Stimulated activated naive CD8-positive, alpha-beta T cell treated with anti-CD3 and anti-CD28 coated beads, Interleukin-15, Interleukin-2, amounts not matched to agents 100 U/mL and 50 U/mL, for 24 hours (primary cell): Measurements from ENCODE around the gene UBE2D2.
A peak's percentile ranks its signal among the peaks of the same experiment; 100 is the strongest.
"Not testable (repeated sequence)": the region's sequence is repeated elsewhere in the genome, so short reads cannot be mapped to it uniquely, and the experiment has no call there.

Source experiments
- ATAC-seq: fragments of 150-1000 bp; cut with Tn5 transposase; one replicate; pipeline ENCODE4 v1.10.0; 2021
- DNase-seq: peaks from one replicate; pipeline ENCODE4 v3.0.0; 2021

Gene UBE2D2

GRCh38 chr5:139560752-139561654 lies at the start of gene UBE2D2:
TSS of gene UBE2D2 (plus strand) at chr5:139561339. CDS start at chr5:139561792, 453 bp downstream.
- peak; percentile 98 for DNase-seq
- ATAC-seq = peak; percentile 97

DNA sequence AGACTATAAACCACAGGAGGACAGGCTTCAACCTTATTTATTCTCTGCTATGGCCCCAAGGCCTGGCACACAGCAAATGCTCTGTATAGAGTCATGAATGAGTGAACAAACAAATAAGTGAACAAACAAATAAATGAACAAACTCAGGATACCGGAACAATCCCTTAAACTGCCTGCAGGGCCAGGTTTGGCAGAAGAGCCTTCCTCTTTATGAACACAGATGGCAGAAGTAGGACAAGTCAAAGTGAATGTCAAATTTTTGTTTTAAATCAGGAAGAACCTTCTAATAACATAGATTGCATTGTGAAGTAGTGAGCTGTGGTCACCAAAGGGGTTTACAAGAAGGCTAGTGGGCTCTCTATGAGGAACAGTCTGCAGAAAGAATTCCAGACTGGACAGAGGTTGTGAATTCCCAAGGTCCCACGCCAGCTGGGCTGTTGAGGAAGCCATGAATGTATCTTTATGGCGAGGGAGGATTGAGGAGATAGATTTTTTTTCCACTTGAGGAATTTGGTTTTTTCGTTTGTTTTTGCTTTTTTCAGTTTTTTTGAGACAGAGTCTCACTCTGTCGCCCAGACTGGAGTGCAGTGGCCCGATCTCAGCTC lies 48.3 kb upstream of the UBE2D2 start:
- ATAC-seq = no peak

DNA sequence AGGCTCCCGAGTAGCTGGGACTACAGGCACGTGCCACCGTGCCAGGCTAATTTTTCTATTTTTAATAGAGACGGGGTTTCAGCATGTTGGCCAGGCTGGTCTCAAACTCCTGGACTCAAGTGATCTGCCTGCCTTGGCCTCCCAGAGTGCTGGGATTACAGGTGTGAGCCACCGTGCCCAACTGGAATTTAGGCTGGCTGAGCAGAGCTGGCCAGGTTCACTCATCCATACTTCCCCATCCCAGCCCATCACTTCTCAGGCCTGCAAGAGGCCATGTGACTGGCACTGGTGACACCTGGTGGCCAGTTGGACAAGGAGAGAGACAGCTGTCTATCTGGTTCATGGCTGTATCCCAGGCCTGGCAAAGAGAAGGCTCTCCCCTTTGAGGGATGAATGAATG lies 47.7 kb upstream of the UBE2D2 start:
- DNase-seq = peak; percentile 82
- ATAC-seq = peak; percentile 71

More for the DNA sequence above, 48.3 kb upstream of the UBE2D2 start:
- no peak for DNase-seq

- DNase-seq (no peak), ATAC-seq (no peak)
Observed at GRCh38 chr5:139513852-139514485, 47.2 kb upstream of the UBE2D2 start.

- DNase-seq (no peak), ATAC-seq (no peak)
Observed at GRCh38 chr5:139514486-139514856, 46.7 kb upstream of the UBE2D2 start.

GRCh38 chr5:139517683-139518564 lies 43.2 kb upstream of the UBE2D2 start:
- DNase-seq (peak; percentile 95), ATAC-seq (peak; percentile 95)

GRCh38 chr5:139523635-139524445 lies 37.3 kb upstream of the UBE2D2 start:
- DNase-seq (no peak), ATAC-seq (no peak)

DNA sequence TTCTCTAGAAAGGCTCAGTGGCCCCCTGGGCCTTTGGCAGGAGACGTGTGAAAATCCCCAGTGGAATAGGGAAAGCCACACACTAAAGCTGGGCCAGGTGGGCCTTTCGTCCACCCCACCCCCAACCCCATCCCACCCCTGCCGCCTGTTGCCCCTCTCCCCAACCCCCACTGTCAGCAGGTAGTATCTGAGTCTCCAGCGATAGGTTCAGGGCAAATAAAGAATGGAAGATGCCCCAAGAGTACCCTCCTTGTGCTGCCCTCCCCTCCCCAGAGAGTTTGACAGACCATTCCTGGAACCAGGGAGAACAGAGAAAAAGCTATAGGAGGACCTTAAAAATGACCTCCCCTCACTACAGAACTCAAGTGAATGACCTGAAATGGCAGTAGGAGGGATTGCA lies 36.7 kb upstream of the UBE2D2 start:
- DNase-seq (no peak), ATAC-seq (no peak)

DNA sequence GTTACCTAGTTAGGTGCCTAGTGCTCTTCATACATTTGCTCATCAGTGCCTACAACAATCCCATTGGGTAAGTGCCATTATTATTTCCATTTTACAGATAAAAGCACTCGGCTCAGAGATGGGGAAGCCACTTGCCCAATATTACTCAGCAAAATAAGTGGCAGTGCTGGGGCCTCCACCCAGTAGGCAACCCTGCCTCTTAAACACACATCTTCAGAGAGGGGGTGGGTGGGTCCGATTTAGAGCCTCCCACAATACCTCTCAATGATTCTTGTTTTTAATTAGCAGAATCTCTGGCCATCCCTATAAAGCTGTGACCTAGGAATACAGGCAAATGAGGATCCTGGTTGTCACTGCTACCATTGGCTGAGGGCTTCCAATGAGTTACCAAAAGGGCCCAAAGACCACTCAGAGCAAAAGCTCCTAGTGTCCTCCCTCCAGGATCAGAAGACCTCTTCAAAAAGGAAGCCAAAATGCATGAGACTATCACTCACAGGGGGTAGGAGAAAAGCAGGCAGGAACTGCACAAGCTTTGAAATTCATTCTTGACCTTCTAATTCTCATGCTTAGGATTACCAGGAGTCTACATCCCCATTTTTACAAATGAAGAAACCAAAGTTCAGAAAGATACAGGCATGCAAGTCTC lies 36.1 kb upstream of the UBE2D2 start:
- ATAC-seq = no peak

DNA sequence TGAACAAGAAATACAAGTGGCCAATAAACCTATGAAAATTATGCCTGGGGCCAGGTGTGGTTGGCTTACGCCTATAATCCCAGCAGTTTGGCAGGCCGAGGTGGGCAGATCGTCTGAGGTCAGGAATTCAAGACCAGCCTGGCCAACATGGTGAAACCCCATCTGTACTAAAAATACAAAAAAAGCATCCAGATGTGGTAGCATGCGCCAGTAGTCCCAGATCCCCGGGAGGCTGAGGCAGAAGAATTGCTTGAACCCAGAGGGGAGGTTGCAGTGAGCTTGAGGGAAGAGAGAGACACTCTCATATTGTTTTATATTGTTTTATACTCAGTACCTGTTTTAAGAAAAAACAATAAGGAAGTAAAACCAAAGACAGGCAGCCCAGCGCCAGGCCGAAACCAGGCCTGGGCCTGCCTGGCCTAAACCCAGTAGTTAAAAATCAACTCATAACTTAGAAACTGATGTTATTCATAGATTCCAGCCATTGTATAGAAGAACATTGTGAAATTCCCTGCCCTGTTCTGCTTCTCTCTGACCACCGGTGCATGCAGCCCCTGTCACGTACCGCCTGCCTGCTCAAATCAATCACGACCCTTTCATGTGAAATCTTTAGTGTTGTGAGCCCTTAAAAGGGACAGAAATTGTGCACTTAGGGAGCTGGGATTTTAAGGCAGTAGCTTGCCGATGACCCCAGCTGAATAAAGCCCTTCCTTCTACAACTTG lies 35.4 kb upstream of the UBE2D2 start:
- ATAC-seq, DNase-seq: not testable (repeated sequence)

More for the DNA sequence above, 36.1 kb upstream of the UBE2D2 start:
- no peak for DNase-seq

DNA sequence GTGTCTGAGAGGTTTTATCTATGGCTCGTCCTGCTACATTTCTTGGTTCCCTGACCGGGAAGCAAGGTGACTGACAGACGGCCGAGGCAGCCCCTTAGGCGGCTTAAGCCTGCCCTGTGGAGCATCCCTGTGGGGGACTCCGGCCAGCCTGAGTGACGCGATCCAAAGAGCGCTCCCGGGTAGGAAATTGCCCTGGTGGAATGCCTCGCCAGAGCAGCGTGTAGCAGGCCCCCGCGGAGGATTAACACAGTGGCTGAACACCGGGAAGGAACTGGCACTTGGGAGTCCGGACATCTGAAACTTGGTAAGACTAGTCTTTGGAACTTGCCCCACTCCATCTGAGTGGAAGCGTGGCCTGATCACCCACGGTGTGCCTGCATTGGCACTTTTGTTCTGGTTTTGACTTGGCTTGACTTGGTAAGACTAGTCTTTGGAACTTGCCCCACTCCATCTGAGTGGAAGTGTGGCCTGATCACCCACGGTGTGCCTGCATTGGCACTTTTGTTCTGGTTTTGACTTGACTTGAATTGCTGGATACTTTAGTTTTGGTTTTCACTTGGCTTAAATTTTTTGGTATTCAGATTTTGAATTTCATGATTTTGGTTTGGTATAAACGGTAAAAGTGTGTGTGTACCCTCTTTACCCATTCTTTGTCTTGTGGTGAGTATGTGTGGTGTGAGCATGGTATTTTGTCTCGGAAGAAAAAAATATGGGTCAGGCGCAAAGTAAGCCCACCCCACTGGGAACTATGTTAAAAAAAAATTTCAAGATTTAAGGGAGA lies 34.6 kb upstream of the UBE2D2 start:
- not testable (repeated sequence) for ATAC-seq, DNase-seq

- not testable (repeated sequence) for ATAC-seq, DNase-seq
Observed at GRCh38 chr5:139527090-139527470, 34.1 kb upstream of the UBE2D2 start.

- ATAC-seq, DNase-seq: not testable (repeated sequence)
Observed at GRCh38 chr5:139527896-139528467, 33.2 kb upstream of the UBE2D2 start.

- not testable (repeated sequence) for DNase-seq, ATAC-seq
Observed at GRCh38 chr5:139528695-139529094, 32.4 kb upstream of the UBE2D2 start.

DNA sequence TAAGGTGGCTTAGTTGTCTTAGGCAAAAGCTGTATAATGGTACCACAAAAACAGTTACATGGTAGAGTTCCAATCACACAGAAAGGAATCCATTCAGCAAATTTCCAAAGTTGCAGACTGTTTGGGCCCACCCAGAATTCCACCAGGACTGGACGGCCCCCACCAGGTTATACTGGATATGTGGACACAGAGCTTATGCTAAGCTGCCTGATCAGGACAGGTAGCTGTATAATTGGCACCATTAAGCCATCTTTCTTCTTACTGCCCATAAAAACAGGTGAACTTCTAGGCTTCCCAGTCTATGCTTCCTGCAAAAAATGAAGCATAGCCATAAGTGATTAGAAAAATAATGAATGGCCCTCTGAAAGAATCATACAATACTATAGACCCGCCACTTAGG lies 31.1 kb upstream of the UBE2D2 start:
- DNase-seq, ATAC-seq: not testable (repeated sequence)

DNA sequence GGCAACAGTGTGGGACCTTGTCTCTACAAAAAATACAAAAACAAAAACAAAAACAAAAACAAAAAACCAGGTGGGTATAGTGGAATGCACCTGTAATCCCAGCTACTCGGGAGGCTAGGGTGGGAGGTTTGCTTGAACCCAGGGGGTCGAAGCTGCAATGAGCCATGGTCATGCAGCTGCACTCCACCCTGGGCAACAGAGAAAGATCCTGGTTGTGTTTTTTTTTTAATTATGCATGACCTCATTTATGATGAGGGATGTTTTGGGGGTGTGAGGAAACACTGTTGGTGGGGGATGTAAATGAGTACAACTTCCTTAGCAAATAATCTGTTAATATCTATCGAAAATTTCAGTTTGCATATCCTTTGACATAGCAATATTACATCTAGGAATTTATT lies 29.4 kb upstream of the UBE2D2 start:
- ATAC-seq = no peak
- no peak for DNase-seq

DNA sequence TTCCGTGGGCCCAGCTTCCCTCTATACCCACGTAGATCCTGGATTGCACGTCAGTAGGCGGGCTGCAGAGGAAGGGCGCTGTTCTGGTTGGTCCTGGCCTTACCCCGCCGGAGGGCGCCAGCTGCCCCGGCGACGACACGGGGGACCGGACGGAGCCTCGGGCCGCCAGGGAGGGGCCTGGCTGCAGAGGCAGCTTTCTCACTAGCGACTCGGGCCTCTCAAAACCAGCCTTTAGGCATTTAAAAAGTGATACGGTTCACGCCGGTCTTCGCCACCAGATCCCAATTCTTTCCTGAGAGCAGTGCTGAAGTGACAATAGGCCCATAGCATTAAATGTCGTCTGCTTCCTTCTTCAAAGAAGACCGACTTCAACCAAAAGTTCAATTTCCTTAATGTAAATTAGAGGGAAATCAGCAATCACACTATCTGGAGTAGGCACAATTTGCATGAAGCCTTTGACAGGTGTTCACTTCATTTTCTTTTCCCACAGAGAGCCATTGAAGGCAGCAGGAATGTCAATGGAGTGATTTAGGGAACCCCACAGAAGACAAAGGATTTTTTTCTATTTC lies 17.6 kb upstream of the UBE2D2 start:
- ATAC-seq (peak; percentile 99), DNase-seq (peak; percentile 67)

DNA sequence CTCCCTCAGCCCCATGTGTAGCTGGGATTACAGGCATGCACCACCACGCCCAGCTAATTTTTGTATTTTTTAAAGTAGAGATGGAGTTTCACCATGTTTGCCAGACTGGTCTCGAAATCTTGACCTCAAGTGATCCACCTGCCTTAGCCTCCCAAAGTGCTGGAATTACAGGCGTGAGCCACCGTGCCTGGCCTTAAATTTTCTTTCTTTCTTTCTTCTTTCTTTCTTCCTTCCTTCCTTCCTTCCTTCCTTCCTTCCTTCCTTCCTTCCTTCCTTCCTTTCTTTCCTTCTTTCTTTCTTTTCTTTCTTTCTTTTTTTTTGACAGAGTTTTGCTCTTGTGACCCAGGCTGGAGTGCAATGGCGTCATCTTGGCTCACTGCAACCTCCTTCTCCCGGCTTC lies 14.5 kb upstream of the UBE2D2 start:
- ATAC-seq, DNase-seq: not testable (repeated sequence)
